ENCODE measurements around the gene HNRNPUL1. TPM values are rescaled to one million over a fixed set of nuclear protein-coding genes. Genes with fewer than 3 reads are reported as not detected.

The HNRNPUL1 gene
- total and polyA plus RNA-seq, 3 donors from 2014 or later: 192 to 230 (median 197) TPM

- Histone ChIP-seq H3K4me3 (no peak overlapping the region), H3K9me3 (no peaks in the 10 kb centered on the region), H3K36me3 (ENCODE audit: low read depth, missing control alignments) (peaks cover 6% of the 10 kb centered on the region), H3K27me3 (no peaks in the 10 kb centered on the region), H3K27ac (no peak overlapping the region), H3K4me1 (peaks cover 21% of the 10 kb centered on the region)
- intact Hi-C loops (cut with DNase I; ENCODE audit: low total_unique reads): loop anchor here (5.0 kb wide), 1 partner anchor 38 kb away; no protein-coding TSS in a partner anchor
- TF ChIP-seq POLR2A (IDR thresholded peaks at IDR 0.05) (no peak), CTCF (IDR thresholded peaks at IDR 0.05) (no peak)
- no peak for DNase-seq
- WGBS, 2 donors: 89 to 94% methylated on average over 2 of the region's 2 CpGs
Measured at GRCh38 chr19:41269055-41269454, 4.9 kb downstream of the HNRNPUL1 start.

- peaks cover 6% of the 10 kb centered on the region for H3K36me3 ChIP-seq (ENCODE audit: low read depth, missing control alignments)
- DNase-seq: no peak
- H3K9me3 ChIP-seq: no peaks in the 10 kb centered on the region
- H3K4me3 ChIP-seq: no peak overlapping the region
- intact Hi-C loops (cut with DNase I; ENCODE audit: low total_unique reads): loop anchor here (5.0 kb wide), 1 partner anchor 38 kb away; no protein-coding TSS in a partner anchor
- peaks cover 21% of the 10 kb centered on the region for H3K4me1 ChIP-seq
- no peaks in the 10 kb centered on the region for H3K27me3 ChIP-seq
- no peak overlapping the region for H3K27ac ChIP-seq
- 73 to 81% methylated on average over 5 of the region's 5 CpGs for WGBS, 2 donors
- TF ChIP-seq CTCF (IDR thresholded peaks at IDR 0.05) (no peak), POLR2A (IDR thresholded peaks at IDR 0.05) (no peak)
Measured at GRCh38 chr19:41269571-41269970, 5.4 kb downstream of the HNRNPUL1 start.

GRCh38 chr19:41273076-41273475 lies 8.9 kb downstream of the HNRNPUL1 start:
- H3K9me3 ChIP-seq: no peaks in the 10 kb centered on the region
- TF ChIP-seq POLR2A (IDR thresholded peaks at IDR 0.05): no peak
- TF ChIP-seq CTCF (IDR thresholded peaks at IDR 0.05): no peak
- intact Hi-C loops (cut with DNase I; ENCODE audit: low total_unique reads): no loop called here
- no peaks in the 10 kb centered on the region for H3K27me3 ChIP-seq
- no peak overlapping the region for H3K4me3 ChIP-seq
- 82 to 95% methylated on average over 5 to 6 of the region's 6 CpGs for WGBS, 2 donors
- no peaks in the 10 kb centered on the region for H3K4me1 ChIP-seq
- no peak overlapping the region for H3K27ac ChIP-seq
- peaks cover 6% of the 10 kb centered on the region for H3K36me3 ChIP-seq (ENCODE audit: low read depth, missing control alignments)
- DNase-seq: no peak

- H3K27me3 ChIP-seq: no peaks in the 10 kb centered on the region
- no peaks in the 10 kb centered on the region for H3K4me1 ChIP-seq
- TF ChIP-seq POLR2A (IDR thresholded peaks at IDR 0.05): no peak
- peaks cover 6% of the 10 kb centered on the region for H3K36me3 ChIP-seq (ENCODE audit: low read depth, missing control alignments)
- no peak overlapping the region for H3K27ac ChIP-seq
- DNase-seq: no peak
- no peaks in the 10 kb centered on the region for H3K9me3 ChIP-seq
- 88 to 89% methylated on average over 5 of the region's 5 CpGs for WGBS, 2 donors
- intact Hi-C loops (cut with DNase I; ENCODE audit: low total_unique reads): no loop called here
- H3K4me3 ChIP-seq: no peak overlapping the region
Measured at GRCh38 chr19:41274802-41275201, 10.6 kb downstream of the HNRNPUL1 start.

- Histone ChIP-seq H3K4me1 (no peaks in the 10 kb centered on the region), H3K27me3 (no peaks in the 10 kb centered on the region), H3K9me3 (no peaks in the 10 kb centered on the region), H3K4me3 (no peak overlapping the region), H3K36me3 (ENCODE audit: low read depth, missing control alignments) (peaks cover 6% of the 10 kb centered on the region), H3K27ac (no peak overlapping the region)
- intact Hi-C loops (cut with DNase I; ENCODE audit: low total_unique reads): no loop called here
- TF ChIP-seq CTCF (IDR thresholded peaks at IDR 0.05): no peak
- TF ChIP-seq POLR2A (IDR thresholded peaks at IDR 0.05): no peak
- DNase-seq: no peak
- WGBS, 2 donors: 81% methylated on average over 3 of the region's 3 CpGs
Measured at GRCh38 chr19:41276231-41276630, 12.1 kb downstream of the HNRNPUL1 start.
